ENCODE results near the gene CHAF1A.
A peak's percentile ranks its signal among the peaks of the same experiment; 100 is the strongest.

CHAF1A gene

DNA sequence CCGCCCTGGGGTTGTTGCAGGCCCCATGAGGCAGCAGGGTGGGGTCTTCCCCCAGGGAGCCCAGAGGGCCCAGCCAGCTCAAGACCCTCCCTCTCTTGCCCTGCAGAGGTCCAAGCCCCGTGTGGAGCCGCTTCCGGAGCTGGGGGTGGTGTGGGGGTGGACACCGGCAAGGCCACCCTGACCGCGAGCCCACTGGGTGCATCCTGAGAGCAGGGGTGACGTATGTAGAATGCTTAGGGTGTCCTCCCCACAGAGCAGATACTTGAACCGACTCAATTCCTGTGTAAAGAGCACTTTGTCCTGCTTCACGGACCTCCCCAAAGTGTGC, 40.3 kb downstream of the CHAF1A start:
- no peak for DNase-seq (ENCODE audit: low spot score)

DNA sequence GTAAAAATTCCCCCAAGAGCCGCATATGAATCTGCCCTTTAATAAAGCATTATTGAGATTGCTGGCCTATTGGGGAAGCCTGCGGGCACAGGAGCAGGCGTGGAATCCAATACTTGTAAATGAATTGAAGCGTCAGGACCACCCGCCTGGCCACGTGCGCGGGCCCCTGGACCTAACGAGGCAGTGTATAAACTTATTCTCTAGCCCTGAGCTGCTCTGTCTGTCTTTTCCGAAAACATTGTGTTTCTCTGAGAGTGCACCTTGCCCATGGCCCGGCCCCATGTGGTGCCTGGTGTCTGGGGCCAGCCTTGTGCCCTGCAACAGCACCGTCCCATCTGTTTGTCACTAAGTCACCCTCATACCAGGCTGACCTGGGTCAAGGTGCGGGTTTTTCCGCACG, 40.7 kb downstream of the CHAF1A start:
- no peak for DNase-seq (ENCODE audit: low spot score)

DNA sequence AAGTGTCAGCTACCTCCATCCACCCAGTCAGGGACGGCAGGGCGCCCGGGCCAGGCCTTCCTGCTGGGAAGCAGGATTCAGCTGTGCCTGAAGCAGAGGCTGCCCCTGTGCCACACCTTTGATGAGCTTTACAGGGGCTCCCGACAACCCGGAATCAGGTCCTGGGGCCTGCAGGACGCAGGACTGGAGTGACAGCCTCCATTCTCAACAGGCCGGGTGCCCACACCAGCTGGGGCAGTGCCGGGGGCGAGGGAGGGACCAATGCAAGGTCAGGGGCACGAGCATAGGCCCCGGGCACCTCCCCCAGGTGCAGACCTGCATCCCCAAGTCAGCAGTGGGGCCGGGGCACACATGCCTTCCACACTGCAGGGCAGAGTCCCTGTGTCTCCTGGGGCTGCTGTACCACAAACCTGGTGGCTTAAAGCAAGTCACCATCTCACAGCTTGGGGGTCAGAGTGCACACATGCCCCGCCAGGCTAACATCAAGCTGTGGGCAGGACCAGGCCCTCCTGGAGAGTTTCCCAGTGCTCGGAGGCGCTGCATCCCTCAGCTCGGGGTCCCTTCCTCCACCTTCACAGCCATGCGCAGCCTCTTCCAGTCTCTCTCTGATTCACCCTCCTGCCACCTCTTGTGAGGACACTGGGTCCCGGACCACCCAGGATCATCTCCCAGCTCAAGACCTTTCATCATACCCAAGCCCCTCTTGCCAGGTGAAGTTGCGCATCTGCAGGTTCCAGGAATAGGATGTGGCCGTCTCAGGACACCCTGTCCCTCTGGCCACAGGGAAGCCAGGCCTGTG, 41.7 kb downstream of the CHAF1A start:
- no peak for DNase-seq (ENCODE audit: low spot score)

DNA sequence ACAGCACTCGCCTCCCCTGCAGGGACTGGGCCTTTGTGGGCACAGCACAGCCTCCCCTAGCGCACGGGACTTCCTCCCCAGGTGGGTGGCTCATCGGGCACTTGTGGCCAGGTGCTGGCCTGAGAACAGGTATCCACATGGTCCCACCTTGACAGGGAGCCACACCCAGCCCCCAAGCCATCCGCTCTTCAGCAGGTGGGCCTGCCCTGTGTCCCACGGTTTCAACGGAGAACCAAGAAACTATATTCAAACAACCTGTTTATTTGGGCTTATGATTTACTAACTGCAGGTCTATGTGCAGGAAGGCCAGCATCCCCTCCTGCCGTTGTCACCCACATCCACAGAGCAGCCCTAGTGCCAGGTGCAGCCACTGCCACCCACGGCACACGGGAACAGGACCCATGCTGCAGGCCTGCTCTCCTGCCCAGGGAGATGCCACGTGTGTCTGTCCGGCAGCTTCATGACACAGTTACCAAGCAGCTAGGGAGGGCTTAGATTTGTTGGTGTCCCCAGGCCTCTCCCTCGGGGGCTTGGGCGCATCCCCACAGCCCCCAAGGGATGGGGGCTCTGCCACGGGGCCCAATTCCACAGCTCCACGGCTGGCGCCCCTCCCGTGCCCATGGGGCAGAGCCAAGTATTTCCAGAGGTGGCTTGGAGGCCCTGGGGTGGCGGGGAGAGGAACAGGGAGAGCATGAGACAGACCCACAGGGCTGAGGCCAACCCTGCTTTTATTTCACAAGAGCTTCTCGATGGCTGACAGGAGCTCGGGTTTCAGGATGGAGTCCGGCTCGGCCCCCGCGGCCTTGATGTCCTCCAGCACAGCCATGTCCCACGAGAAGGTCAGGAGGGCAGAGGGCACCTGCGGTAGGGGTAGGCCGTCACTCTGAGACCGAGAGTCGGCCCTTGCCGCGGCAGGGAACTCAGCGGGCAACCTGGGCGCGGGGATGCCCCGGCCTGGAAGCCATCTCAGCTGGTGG, 42.6 kb downstream of the CHAF1A start:
- DNase-seq (ENCODE audit: low spot score) = no peak

DNA sequence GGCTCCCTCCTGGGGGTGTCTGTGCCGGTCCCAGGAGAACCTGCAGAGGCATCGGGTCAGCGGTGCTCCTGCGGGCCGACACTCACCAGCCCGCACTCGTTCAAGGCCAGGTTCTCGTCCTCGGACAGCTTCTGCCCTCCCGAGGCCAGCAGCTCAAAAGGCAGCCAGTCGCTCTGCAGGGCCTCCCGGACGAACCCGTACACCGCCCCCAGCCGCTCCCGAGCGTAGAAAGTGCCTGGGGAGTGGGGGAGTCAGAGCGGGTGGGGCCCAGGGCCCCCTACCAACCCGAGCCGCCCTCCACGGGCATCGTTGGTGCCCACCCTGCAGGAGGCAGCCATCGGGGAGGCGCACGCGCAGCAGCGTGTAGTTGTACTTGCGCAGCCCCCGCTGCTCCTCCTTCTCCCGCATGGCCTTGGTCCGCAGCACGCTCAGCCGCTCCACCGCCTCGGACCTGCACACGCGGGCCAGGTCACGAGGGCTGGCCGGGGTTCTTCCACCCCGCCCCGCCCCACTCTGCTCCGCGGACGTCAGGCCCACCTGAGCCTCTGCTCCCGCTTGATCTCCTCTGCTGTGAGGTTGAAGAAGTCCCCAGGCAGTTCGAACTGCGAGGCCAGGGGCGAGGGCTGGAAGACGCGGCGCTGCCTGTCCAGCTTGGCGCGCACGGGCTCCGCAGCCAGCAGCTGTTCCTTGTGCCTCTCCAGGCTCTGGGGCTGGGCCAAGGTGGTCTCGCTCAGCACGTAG, 43.7 kb downstream of the CHAF1A start:
- DNase-seq (ENCODE audit: low spot score) = no peak

DNA sequence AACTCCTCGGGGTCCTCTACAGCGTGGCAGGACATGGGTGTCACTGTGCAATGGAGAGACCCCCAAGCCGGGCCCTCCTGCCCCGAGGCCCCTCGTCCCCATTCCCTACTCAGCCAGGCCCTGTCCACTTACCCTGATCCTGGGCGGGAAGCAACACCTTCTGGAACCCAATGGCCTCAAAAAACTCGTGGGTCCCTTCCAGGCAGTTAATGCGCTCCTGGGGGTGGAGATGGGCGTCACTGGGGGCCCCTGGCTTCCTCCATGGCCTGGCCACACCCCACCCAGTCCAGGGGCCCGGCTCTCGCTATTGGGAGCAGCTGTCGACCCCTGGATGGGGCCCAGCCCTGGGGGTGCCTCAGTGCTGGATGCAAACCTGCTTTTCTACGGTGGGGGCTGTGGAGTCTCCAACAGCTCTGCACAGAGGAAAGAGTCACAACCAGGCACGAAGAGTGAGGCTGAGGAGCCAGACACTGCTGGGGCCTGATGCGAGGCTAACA, 44.3 kb downstream of the CHAF1A start:
- DNase-seq (ENCODE audit: low spot score) = no peak

DNA sequence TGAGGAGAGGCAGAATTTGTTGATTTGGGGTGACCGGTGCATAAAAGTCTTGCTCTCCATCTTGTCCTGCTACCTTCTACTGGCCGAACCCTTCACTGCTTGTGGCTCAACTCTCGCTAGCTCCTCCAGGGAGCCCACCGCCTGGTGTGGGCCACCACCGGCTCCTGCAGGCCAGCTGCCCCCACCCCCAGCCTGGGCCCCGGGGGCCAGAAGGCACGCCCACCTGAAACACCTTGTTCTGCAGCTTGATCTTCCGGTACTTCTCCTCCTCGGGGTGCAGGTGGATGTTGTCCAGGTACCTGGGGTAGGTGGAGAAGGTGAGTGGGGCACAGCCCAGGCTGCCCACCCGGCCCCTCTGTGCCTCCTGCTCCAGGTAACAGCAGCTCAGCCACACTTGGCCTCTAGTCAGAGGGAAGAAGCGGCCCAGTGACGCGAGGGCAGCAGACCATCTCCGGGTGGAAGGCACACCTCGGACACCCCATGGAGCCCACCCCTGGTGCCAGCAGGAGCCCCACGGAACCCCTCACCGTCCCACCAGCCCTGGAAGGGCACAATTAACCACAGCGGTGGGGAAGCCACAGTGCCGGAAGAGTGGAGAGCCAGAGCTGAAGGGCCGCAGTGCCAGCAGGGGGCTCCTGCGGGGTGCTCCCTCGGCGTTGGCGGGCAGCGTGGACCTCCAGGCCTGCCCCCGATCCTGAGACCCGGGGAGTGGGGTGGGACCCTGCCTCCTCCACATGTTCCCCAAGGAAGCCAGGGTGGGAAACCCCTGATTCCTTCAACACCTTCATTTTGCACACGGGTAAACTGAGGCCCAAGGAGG, 45.1 kb downstream of the CHAF1A start:
- no peak for DNase-seq (ENCODE audit: low spot score)

DNA sequence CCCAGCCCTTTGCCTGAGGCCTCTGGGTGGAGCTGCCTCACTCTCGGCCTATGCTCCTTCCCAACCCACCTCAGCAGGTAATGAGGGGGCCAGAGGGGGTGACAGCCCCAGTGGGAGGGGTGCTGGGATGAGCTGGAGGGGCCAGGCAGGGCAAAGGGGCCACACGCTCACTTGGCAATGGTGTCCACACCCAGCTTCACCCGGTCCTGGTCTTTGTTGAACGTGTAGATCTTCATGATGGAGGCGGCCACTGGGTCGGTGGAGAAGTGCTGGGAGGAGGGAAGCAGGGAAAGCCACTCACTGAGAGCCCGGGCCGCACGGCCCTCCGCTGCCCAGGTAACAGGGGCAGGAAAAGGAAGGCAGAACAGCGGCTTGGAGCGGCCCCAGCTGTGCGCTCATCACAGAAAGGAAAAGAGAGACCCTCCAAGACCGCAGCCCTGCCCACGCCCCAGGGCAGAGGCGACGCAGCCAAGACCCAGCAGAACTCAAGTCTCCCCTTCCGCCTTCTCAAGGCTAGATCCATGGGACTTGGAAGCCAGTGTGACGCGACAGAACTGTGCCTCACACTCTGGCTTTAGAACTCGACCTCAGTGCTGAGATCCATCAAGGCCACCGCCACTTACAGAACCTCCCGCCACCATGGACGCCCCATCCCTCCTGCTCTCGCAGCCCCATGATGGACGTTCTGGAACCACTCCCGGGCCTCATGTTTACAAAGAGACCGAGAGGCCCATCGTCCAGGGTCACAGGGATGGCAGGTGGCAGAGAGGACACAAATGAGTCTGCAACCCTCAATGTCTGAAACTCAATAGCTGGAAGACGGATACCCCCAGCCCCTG, 45.9 kb downstream of the CHAF1A start:
- DNase-seq (ENCODE audit: low spot score) = no peak

DNA sequence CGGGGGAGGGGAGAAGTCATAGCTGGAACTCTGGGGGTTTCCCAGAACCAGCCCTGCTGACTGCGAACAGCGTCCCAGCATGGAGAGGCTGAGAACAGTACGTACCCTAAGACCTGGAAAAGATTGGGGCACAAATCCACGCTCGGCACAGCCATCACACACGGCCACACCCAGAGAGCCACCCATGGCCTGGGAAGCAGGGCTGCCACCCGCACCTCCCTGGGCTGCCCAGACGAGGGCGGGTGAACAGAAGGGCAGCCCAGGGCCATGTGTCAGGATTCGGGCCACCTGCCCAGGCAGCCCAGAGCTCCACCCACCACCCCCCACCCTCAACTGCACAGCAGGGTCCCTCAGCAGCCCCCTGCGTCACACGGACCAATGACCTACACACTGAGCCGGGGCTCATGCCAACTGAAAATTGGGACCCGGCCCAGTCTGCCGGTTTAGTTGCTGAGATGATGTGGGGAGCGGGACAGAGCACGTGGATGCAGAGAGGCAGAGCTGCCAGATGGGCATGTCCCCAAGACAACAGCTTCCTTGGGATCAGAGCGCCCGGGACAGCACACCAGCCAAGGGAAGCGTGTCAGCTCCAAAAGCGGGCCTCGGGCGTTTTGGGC, 46.7 kb downstream of the CHAF1A start:
- DNase-seq (ENCODE audit: low spot score) = no peak

DNA sequence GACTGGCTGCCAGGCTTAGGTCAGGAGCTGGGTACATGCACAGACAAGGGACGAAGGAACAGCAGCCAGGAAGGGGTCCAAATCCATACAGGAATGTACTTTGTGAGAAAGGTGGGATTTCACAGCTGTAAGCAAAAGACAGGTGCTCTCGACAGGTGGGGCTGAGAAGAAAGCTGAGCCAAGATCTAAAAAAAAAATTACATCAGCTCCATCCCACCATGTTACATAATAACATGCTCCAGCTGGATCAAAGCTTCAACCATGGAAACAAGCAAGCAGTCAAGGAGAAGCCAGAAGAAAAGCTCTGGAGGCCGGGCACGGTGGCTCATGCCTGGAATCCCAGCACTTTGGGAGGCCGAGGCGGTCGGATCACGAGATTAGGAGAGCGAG, 47.2 kb downstream of the CHAF1A start:
- DNase-seq (ENCODE audit: low spot score) = no peak

DNA sequence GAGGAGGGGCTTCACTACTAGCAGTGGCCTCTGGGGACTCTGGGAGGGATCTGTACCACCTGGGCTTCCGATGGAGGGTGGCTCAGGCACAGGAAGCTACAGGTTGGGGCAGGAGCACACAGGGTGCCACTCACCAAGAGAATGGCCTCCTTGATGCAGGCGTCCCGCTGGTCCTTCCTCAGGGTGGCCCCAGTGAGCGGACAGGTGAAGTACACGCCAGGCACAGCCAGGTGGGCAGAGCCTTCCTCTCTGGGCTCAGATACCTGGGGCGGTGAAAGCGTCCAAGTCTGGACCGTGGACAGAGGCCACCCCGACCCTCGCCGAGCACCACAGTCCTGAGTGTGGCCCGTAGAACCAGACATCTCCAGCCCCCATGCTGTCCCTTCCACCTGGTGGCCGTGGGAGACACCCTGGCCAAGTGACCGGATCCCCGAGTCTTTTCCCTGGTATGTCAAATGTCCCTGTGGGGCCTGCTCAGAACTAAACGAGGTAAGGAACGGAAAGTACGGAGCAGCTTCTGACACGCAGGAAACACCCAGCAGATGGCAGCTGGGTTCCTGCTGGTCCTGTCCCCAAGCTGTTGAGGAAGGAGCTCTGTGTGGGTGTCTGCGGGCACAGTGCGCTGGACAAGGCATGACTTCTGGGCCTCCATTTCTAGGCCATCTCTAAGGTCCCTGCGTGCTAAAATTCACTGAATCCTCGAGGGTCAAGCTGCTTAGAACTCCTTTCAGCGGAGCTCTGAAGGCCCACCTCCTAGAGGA, 50.0 kb downstream of the CHAF1A start:
- no peak for DNase-seq (ENCODE audit: low spot score)

DNA sequence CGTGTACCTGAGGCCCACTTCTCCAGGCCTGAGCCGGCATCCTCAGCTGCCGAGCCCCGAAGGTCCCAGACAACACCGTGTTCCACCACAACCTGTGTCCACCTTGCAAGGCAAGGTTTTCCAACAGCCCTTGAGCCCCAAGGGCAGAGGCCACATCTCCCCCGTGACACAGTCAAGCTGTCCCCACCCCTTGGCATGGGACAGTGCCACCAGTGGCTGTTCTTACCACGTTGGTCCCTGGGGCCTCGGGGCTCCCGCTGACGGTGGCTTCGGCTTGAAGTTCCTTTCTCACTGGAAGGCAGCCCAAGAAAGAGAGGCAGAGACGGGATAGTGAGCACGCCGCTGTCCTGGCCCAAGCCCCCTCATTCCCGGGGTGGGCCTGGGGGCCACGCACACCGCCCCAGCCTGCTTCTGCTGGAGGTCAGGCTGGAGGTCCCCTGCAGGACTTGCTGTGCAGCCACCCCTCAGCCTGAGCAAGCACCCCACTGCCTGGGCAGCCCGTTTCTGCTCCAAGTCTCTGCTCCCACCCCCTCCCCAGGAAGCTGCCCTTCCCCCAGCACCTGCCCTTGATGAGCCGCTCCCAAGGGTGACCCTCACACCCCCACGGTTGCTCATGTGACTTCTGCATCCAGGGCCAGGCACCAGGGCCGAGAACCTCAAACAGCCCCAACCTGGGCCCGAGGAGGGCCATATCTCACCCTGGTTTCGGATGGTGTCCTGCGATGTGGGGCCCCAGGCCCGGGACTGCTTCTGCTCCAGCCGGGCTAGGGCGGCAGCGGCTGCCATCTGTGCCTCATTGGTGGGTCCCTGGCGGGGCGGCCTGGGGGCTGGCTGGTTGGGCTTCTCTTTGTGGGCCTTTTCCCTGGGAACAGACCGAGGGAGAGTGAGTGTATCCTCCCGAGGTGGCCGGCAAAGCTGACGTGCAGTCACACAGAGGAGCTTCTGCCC, 51.1 kb downstream of the CHAF1A start:
- DNase-seq (ENCODE audit: low spot score) = no peak

DNA sequence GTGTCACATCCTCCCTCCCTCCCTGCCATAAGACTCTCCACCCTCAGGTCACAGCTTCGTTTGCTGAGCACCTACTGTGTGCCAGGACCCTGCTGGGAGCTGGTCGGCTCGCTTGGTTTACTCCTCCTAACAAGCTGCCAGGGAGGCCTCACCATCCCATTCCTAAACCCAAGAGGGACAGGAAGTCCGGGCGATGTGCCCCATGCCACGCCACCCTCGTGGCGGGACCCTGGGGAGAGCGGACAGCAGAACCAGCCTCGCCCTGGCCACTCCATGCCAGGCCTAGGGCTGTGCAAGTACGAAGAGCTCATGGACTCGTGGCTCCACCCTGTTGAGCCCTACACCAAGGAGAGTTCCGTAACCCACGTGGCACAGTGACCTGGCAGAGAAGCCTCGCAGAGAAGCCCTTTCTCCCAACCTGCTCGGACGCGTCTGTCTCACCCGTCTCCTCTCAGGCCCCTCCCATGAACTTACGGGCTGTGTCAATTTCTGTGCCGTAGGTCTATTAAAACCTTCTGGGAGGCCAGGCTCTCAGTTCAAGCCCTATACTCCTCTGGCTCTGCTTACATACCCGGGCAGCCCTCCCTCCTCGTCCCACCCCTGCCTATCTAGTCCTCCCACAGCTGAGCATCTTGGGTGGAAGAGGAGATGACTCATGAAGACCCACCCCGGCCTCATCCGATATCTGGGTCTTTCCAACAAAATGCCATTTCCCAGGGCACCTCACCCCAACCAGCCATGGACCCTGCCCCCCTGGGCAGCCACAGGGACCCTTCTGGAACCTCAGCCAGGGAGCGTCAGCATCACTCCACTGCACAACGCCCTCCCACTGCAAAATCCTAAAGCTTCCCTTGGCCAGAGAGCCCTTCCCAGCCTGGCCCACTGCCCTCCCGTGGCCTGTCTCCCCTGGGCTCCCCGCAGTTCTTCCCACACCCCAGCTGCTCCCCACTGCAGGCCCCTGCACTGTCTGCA, 52.6 kb downstream of the CHAF1A start:
- DNase-seq (ENCODE audit: low spot score) = peak; percentile 78

DNA sequence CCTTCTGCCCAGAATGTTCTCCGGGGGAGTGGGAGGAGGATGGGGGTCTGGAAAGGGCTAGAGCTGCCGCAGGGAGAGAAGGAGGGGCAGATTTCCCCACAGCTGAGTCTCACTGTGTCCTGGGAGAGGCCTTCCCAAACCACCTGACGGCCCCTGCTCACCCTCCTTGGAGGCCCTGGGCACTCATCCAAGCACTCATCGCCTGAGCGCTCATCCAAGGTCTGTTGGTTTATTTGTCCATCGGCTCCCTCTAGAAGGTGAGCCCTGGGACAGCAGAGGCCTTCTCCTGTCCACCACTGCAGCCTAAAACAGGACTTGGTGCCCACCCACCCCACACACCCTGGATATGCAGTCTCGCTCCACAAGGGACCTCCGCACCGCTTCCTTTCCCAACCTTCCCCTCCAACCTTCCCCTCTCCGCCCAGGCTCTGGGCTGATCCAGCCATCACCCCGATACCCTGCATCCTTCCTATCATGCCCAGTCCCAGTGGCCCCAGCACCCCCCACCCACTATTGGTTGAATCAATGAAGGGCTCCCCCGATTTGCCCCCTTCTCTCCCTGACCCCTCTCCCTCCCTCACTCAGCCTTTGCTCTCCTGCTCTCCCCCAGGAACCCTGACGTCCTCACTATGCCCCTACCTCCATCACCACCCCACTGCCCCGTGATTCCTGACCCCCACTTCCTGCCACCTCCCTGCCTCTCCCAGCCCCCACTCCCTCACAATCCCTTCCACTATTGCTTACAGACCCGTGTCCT, 53.5 kb downstream of the CHAF1A start:
- DNase-seq (ENCODE audit: low spot score) = peak; percentile 65

DNA sequence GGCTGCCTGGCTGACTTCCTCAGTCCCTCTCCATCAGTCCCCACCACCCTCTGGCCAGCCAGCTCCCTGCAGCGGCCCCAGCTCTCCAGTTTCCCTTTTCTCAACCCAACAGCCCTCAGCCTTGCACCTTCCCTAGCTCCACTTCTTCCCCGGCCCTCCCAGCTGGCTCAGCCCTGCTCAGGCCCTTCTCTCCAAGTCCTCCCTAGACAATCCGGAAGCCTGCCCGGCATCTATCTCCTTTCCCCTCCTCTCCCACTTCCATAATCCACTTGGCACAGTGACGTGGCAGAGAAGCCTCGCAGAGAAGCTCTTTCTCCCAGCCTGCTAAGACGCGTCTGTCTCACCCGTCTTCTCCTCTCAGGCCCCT, 54.0 kb downstream of the CHAF1A start:
- peak; percentile 58 for DNase-seq (ENCODE audit: low spot score)

Measured in GM03348 (cell line).